Measurements from ENCODE around the gene P3H1. TPM values are rescaled to one million over a fixed set of nuclear protein-coding genes. Genes with fewer than 3 reads are reported as not detected.

Gene P3H1
- total RNA-seq, 4 donors from 2014 or later: 42.4 to 83.9 (median 65.1) TPM

DNA sequence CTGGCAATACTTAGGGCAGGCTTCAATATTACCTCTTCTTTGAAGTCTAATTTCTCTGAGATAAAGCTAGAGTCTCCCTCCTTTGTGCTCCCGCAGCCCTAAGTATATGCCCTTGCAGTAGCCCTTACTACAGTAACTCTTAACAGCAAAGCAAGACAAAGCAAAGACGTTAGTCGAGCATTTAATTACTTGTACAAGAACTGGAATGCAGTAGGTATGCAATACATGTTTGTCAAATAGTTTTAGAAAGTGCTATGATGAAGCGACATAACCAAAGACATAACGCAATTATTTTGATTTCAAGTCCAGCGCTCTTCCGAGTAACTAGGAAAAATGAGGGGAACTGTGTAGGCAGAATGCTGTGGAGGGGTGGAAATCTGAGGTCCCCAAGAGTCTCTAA lies 1.6 kb downstream of the P3H1 start:
- Histone ChIP-seq H3K27ac (peak overlapping the region; percentile 66 to 92 (median 92)), H3K36me3 (peaks cover 0 to 19% (median 0%) of the 10 kb centered on the region in 3 donors), H3K9me3 (no peaks in the 10 kb centered on the region), H3K4me3 (peak overlapping the region; percentile 75 to 94 (median 84)), H3K27me3 (no peaks in the 10 kb centered on the region), H3K4me1 (peaks cover 0 to 65% (median 28%) of the 10 kb centered on the region in 4 donors)
- TF ChIP-seq EP300 (IDR thresholded peaks at IDR 0.05) (no peak), POLR2A (IDR thresholded peaks at IDR 0.05) (no peak), CTCF (IDR thresholded peaks at IDR 0.05) (no peak)
- 12 to 15% methylated on average over 7 of the region's 7 CpGs for WGBS, 2 donors
- DNase-seq (ENCODE audit: low spot score in 2 of 2): no peak

GRCh38 chr1:42762269-42762668 lies 4.6 kb downstream of the P3H1 start:
- Histone ChIP-seq H3K36me3 (peaks cover 0 to 49% (median 12%) of the 10 kb centered on the region in 3 donors), H3K27me3 (no peaks in the 10 kb centered on the region), H3K9me3 (no peaks in the 10 kb centered on the region), H3K4me3 (no peak overlapping the region), H3K27ac (peak overlapping the region in 2 of 4 donors; percentile 38 to 60), H3K4me1 (peaks cover 0 to 48% (median 20%) of the 10 kb centered on the region in 4 donors)
- TF ChIP-seq CTCF (IDR thresholded peaks at IDR 0.05): no peak
- no peak for TF ChIP-seq POLR2A (IDR thresholded peaks at IDR 0.05)
- TF ChIP-seq EP300 (IDR thresholded peaks at IDR 0.05): no peak
- DNase-seq (ENCODE audit: low spot score in 2 of 2): no peak
- 50 to 51% methylated on average over 5 of the region's 5 CpGs for WGBS, 2 donors

GRCh38 chr1:42761567-42761966 lies 5.3 kb downstream of the P3H1 start:
- Histone ChIP-seq H3K36me3 (peaks cover 0 to 56% (median 12%) of the 10 kb centered on the region in 3 donors), H3K27me3 (no peaks in the 10 kb centered on the region), H3K9me3 (no peaks in the 10 kb centered on the region), H3K4me1 (peaks cover 0 to 53% (median 20%) of the 10 kb centered on the region in 4 donors), H3K4me3 (no peak overlapping the region), H3K27ac (no peak overlapping the region)
- 95 to 96% methylated on average over 4 of the region's 4 CpGs for WGBS, 2 donors
- DNase-seq (ENCODE audit: low spot score in 2 of 2): no peak
- no peak for TF ChIP-seq EP300 (IDR thresholded peaks at IDR 0.05)
- no peak for TF ChIP-seq CTCF (IDR thresholded peaks at IDR 0.05)
- TF ChIP-seq POLR2A (IDR thresholded peaks at IDR 0.05): no peak

GRCh38 chr1:42759114-42759513 lies 7.7 kb downstream of the P3H1 start:
- Histone ChIP-seq H3K4me1 (peaks cover 0 to 42% (median 6%) of the 10 kb centered on the region in 4 donors), H3K36me3 (peaks cover 4 to 80% (median 23%) of the 10 kb centered on the region in 3 donors), H3K27ac (peak overlapping the region in 2 of 4 donors; percentile 11), H3K4me3 (no peak overlapping the region), H3K9me3 (no peaks in the 10 kb centered on the region), H3K27me3 (no peaks in the 10 kb centered on the region)
- WGBS, 2 donors: 60 to 71% methylated on average over 8 to 9 of the region's 9 CpGs
- no peak for TF ChIP-seq CTCF (IDR thresholded peaks at IDR 0.05)
- TF ChIP-seq POLR2A (IDR thresholded peaks at IDR 0.05): no peak
- no peak for TF ChIP-seq EP300 (IDR thresholded peaks at IDR 0.05)
- no peak for DNase-seq (ENCODE audit: low spot score in 2 of 2)

DNA sequence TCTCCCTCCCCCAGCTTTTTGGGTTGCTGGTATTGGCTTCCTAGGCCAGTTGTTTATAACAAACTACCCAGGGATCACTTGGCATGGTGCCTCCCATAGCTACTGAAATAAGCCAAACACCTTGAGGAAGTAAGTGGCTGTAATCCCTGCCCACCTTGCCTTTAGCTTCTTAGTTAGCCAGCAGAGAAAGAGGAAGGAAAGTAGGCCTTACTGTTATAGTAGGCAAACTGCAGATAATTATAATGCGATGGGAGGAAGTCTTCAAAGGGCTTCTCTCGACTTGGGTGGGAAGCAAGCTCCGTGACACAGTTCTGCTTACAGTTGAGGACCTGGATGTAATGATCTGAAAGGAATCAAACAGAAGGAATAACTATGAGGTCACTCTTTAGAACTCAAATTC lies 8.2 kb downstream of the P3H1 start:
- peak overlapping the region in 1 of 4 donors; percentile 11 for H3K27ac ChIP-seq
- peaks cover 0 to 37% (median 4%) of the 10 kb centered on the region in 4 donors for H3K4me1 ChIP-seq
- no peaks in the 10 kb centered on the region for H3K9me3 ChIP-seq
- H3K27me3 ChIP-seq: no peaks in the 10 kb centered on the region
- 60 to 66% methylated on average over 3 of the region's 3 CpGs for WGBS, 2 donors
- no peak for DNase-seq (ENCODE audit: low spot score in 2 of 2)
- peaks cover 5 to 85% (median 25%) of the 10 kb centered on the region in 3 donors for H3K36me3 ChIP-seq
- TF ChIP-seq POLR2A (IDR thresholded peaks at IDR 0.05) (no peak), CTCF (IDR thresholded peaks at IDR 0.05) (no peak), EP300 (IDR thresholded peaks at IDR 0.05) (no peak)
- H3K4me3 ChIP-seq: no peak overlapping the region
